Measurements from ENCODE around the gene AXDND1. TPM values are rescaled to one million over a fixed set of nuclear protein-coding genes. Genes with fewer than 3 reads are reported as not detected.
A peak's percentile ranks its signal among the peaks of the same experiment; 100 is the strongest.
"Not testable (repeated sequence)": the region's sequence is repeated elsewhere in the genome, so short reads cannot be mapped to it uniquely, and the experiment has no call there.

Gene AXDND1
- polyA plus RNA-seq, 1 experiment: 0.27 TPM

GRCh38 chr1:179341943-179342547 is 23.7 kb upstream of the AXDND1 start:
- H3K27me3 ChIP-seq (ENCODE audit: control insufficient read depth, insufficient read depth, low read length): no peaks in the 10 kb centered on the region
- DNase-seq (ENCODE audit: low read depth): no peak
- no peak overlapping the region for H3K4me3 ChIP-seq (ENCODE audit: low read depth, low read length)
- H3K36me3 ChIP-seq (ENCODE audit: control insufficient read depth, insufficient read depth, low read length): peaks cover 4% of the 10 kb centered on the region; the same call in 1 of the 2 replicates
- TF ChIP-seq, protein P1, sequence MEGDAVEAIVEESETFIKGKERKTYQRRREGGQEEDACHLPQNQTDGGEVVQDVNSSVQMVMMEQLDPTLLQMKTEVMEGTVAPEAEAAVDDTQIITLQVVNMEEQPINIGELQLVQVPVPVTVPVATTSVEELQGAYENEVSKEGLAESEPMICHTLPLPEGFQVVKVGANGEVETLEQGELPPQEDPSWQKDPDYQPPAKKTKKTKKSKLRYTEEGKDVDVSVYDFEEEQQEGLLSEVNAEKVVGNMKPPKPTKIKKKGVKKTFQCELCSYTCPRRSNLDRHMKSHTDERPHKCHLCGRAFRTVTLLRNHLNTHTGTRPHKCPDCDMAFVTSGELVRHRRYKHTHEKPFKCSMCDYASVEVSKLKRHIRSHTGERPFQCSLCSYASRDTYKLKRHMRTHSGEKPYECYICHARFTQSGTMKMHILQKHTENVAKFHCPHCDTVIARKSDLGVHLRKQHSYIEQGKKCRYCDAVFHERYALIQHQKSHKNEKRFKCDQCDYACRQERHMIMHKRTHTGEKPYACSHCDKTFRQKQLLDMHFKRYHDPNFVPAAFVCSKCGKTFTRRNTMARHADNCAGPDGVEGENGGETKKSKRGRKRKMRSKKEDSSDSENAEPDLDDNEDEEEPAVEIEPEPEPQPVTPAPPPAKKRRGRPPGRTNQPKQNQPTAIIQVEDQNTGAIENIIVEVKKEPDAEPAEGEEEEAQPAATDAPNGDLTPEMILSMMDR (IDR thresholded peaks at IDR 0.05; ENCODE audit: insufficient read depth, low read depth, low read length): no peak
- ChIA-PET CTCF (no interaction called here), POLR2A (no interaction called here)

DNA sequence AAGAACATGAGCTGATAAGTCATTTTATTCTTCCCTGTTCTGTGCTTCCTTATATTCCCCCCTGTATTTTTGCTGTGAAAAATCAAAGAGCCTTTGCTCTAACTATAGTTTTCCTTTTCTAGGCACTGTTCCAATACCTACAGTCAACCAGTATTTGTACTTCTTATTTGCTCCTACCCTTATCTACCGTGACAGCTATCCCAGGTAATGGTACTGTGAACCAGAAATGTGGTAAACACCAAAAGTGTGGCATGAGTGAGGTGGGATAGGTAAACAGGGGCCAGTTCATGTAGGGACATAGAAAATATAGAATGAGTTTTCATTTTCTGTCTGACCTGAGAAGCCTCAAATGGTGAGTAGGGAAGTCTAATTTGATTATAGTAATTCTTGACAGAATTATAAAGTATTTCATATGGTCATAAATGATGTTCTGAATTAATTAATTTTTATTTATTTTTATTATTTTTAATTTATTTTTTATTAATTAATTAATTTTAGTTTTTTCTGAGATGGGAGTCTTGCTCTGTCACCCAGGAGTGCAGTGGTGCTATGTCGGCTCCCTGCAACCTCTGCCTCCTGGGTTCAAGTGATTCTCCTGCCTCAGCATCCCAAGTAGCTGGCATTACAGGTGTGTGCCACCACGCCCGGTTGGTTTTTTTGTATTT is 22.9 kb upstream of the AXDND1 start:
- no peak for DNase-seq (ENCODE audit: low read depth)
- POLR2A ChIA-PET: no interaction called here
- H3K27me3 ChIP-seq (ENCODE audit: control insufficient read depth, insufficient read depth, low read length): no peaks in the 10 kb centered on the region
- H3K4me3 ChIP-seq (ENCODE audit: low read depth, low read length): no peak overlapping the region
- TF ChIP-seq, protein P1 (IDR thresholded peaks at IDR 0.05; ENCODE audit: insufficient read depth, low read depth, low read length): no peak
- H3K36me3 ChIP-seq (ENCODE audit: control insufficient read depth, insufficient read depth, low read length): peaks cover 4% of the 10 kb centered on the region; the same call in 1 of the 2 replicates
- CTCF ChIA-PET: no interaction called here

GRCh38 chr1:179351281-179351680 is 14.5 kb upstream of the AXDND1 start:
- POLR2A ChIA-PET: interaction anchor here (0.6 kb wide), 1 partner anchor 269 kb away, joined by 4 read pairs; no protein-coding TSS in a partner anchor
- CTCF ChIA-PET: interaction anchor here (0.7 kb wide), 1 partner anchor 231 kb away, joined by 4 read pairs; no protein-coding TSS in a partner anchor

DNA sequence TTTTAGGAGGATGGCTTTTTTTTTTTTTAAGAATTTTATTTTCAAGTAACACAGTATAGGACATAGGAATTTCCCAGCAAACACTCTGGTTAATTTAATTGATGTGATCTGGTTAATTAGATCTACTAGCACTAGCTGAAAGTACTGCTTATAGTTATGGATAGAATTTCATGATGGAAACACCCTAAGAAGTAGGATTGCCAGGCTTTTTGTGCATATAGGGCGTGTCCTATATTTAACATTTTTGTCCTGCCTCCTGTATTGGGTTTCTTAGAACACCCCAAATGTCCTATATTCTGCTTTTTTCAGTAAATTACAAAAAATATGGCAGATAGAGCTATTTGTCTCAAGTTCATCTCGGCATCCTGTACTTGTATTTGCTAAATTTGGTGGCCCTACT is 13.5 kb upstream of the AXDND1 start:
- TF ChIP-seq, protein P1 (IDR thresholded peaks at IDR 0.05; ENCODE audit: insufficient read depth, low read depth, low read length): no peak
- DNase-seq (ENCODE audit: low read depth): no peak
- Histone ChIP-seq H3K27me3 (ENCODE audit: control insufficient read depth, insufficient read depth, low read length) (no peaks in the 10 kb centered on the region), H3K4me3 (ENCODE audit: low read depth, low read length) (no peak overlapping the region), H3K36me3 (ENCODE audit: control insufficient read depth, insufficient read depth, low read length) (no peaks in the 10 kb centered on the region)
- CTCF ChIA-PET: no interaction called here
- POLR2A ChIA-PET: no interaction called here

More at GRCh38 chr1:179351281-179351680, 14.5 kb upstream of the AXDND1 start:
- no peaks in the 10 kb centered on the region for H3K36me3 ChIP-seq (ENCODE audit: control insufficient read depth, insufficient read depth, low read length)
- no peak for DNase-seq (ENCODE audit: low read depth)
- TF ChIP-seq, protein P1 (IDR thresholded peaks at IDR 0.05; ENCODE audit: insufficient read depth, low read depth, low read length): no peak
- no peaks in the 10 kb centered on the region for H3K27me3 ChIP-seq (ENCODE audit: control insufficient read depth, insufficient read depth, low read length)
- no peak overlapping the region for H3K4me3 ChIP-seq (ENCODE audit: low read depth, low read length)

- Histone ChIP-seq H3K27me3 (ENCODE audit: control insufficient read depth, insufficient read depth, low read length) (no peaks in the 10 kb centered on the region), H3K4me3 (ENCODE audit: low read depth, low read length) (no peak overlapping the region), H3K36me3 (ENCODE audit: control insufficient read depth, insufficient read depth, low read length) (no peaks in the 10 kb centered on the region)
- POLR2A ChIA-PET: no interaction called here
- CTCF ChIA-PET: interaction anchor here (0.6 to 1.5 kb wide), 2 partner anchors 17 to 102 kb away, joined by 3 to 4 read pairs; no protein-coding TSS in a partner anchor
- peak; percentile 26 for DNase-seq (ENCODE audit: low read depth)
- TF ChIP-seq, protein P1 (IDR thresholded peaks at IDR 0.05; ENCODE audit: insufficient read depth, low read depth, low read length): no peak
Observed at GRCh38 chr1:179353546-179353945, 12.2 kb upstream of the AXDND1 start.

- CTCF ChIA-PET: interaction anchor here (0.9 kb wide), 1 partner anchor 241 kb away, joined by 3 read pairs; no protein-coding TSS in a partner anchor
- H3K4me3 ChIP-seq (ENCODE audit: low read depth, low read length); H3K27me3 ChIP-seq (ENCODE audit: control insufficient read depth, insufficient read depth, low read length); DNase-seq (ENCODE audit: low read depth); H3K36me3 ChIP-seq (ENCODE audit: control insufficient read depth, insufficient read depth, low read length); POLR2A ChIA-PET: not testable (repeated sequence)
Observed at GRCh38 chr1:179361631-179362030, 4.1 kb upstream of the AXDND1 start.

Measured in BJ (cell line).